22Rv1 (cell line): Measurements from ENCODE around the gene AIG1.

Source experiments
- ZFX ChIP-seq: fragments of 450-650 bp; IDR thresholded peaks from 2 replicates; pipeline ENCODE4 v1.6.1; 2017; ENCODE audit warnings: antibody characterized with exemption, borderline replicate concordance
- TF ChIP-seq, protein P1 (sequence below): fragments of 450-650 bp; IDR thresholded peaks from 2 replicates; pipeline ENCODE4 v1.5.1; 2017; ENCODE audit warnings: mild to moderate bottlenecking

DNA sequence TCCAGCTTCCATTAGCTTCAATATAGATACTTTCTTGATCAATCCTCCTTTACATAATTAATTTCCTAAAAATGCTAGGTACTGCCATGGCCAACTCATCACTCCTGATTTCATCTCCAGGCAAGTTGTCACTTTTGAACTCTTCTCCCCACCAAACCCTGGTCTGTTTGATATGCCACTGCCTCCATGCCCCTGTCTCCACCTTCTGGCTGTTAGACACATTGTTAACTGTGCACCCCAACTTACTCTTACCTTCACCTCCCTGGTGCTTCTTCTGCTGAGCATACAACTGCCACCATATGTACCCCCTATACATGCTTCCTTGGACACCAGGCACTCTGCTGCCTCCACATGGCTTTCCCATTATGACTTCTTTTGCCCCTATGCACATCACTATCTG is 21.9 kb upstream of the AIG1 start:
- TF ChIP-seq, protein P1, sequence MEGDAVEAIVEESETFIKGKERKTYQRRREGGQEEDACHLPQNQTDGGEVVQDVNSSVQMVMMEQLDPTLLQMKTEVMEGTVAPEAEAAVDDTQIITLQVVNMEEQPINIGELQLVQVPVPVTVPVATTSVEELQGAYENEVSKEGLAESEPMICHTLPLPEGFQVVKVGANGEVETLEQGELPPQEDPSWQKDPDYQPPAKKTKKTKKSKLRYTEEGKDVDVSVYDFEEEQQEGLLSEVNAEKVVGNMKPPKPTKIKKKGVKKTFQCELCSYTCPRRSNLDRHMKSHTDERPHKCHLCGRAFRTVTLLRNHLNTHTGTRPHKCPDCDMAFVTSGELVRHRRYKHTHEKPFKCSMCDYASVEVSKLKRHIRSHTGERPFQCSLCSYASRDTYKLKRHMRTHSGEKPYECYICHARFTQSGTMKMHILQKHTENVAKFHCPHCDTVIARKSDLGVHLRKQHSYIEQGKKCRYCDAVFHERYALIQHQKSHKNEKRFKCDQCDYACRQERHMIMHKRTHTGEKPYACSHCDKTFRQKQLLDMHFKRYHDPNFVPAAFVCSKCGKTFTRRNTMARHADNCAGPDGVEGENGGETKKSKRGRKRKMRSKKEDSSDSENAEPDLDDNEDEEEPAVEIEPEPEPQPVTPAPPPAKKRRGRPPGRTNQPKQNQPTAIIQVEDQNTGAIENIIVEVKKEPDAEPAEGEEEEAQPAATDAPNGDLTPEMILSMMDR: no peak
- TF ChIP-seq ZFX: no peak
